HG03159 (cell line): ENCODE measurements around the gene STEAP3.

ENCODE experiments used
- ATAC-seq: cut with Tn5 transposase; IDR thresholded peaks from one replicate; pipeline ENCODE4 v1.9.1; 2021; ENCODE audit warnings: mild to moderate bottlenecking, moderate library complexity; ENCODE audit not compliant: unreplicated experiment

STEAP3 gene

GRCh38 chr2:119225105-119225865 lies 1.7 kb downstream of the STEAP3 start:
- peak; percentile 41 for ATAC-seq

- ATAC-seq, result no peak
Measured at GRCh38 chr2:119225926-119226325, 2.3 kb downstream of the STEAP3 start.

GRCh38 chr2:119227346-119227745 lies 3.7 kb downstream of the STEAP3 start:
- no peak for ATAC-seq

- ATAC-seq, result no peak
Measured at GRCh38 chr2:119228136-119228535, 4.5 kb downstream of the STEAP3 start.

GRCh38 chr2:119228964-119229363 lies 5.3 kb downstream of the STEAP3 start:
- ATAC-seq, result no peak

- ATAC-seq, result no peak
Measured at GRCh38 chr2:119229716-119230115, 6.1 kb downstream of the STEAP3 start.

GRCh38 chr2:119230219-119231185 lies 6.9 kb downstream of the STEAP3 start:
- ATAC-seq, result no peak

GRCh38 chr2:119231975-119232665 lies 8.5 kb downstream of the STEAP3 start:
- ATAC-seq, result peak; percentile 37

- peak; percentile 31 for ATAC-seq
Measured at GRCh38 chr2:119232666-119232993, 9.0 kb downstream of the STEAP3 start.

- peak; percentile 56 for ATAC-seq
Measured at GRCh38 chr2:119233326-119234020, 9.8 kb downstream of the STEAP3 start.

- no peak for ATAC-seq
Measured at GRCh38 chr2:119234021-119235019, 10.7 kb downstream of the STEAP3 start.

- no peak for ATAC-seq
Measured at GRCh38 chr2:119236796-119237195, 13.2 kb downstream of the STEAP3 start.

- ATAC-seq, result no peak
Measured at GRCh38 chr2:119240311-119241204, 16.9 kb downstream of the STEAP3 start.

- ATAC-seq, result no peak
Measured at GRCh38 chr2:119241205-119241532, 17.5 kb downstream of the STEAP3 start.

- no peak for ATAC-seq
Measured at GRCh38 chr2:119242276-119243119, 18.9 kb downstream of the STEAP3 start.

- ATAC-seq, result no peak
Measured at GRCh38 chr2:119243621-119244020, 20.0 kb downstream of the STEAP3 start.

GRCh38 chr2:119245076-119245840 lies 21.6 kb downstream of the STEAP3 start:
- no peak for ATAC-seq
